GM12874 (cell line): Measurements from ENCODE around the gene PREX1.
A peak's percentile ranks its signal among the peaks of the same experiment; 100 is the strongest.

Experiments used
- TF ChIP-seq, protein P1 (sequence below): IDR thresholded peaks from 2 replicates; pipeline ENCODE4 v1.5.1; 2011; ENCODE audit warnings: low read depth, mild to moderate bottlenecking, control low read depth, low read length, moderate library complexity; ENCODE audit not compliant: insufficient read depth

Gene PREX1

DNA sequence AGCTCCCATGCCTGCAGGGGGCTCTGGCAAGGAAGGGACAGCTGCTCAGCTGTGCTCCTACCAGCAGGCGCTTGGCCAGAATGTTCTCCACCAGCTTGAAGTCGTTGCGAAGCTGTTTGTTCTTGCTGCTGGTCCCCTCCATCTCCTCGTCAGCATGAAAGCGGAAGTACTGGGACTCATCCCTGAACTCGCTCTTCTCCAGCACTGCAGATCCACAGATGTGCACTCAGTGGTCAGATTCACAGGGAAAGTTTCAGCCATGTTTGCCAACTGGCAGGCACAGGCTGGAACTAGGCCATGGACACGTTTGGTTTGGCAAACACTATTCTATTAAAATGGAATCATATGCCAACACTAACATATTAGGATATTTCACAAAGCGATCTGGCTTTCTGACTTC, 167.9 kb downstream of the PREX1 start:
- TF ChIP-seq, protein P1, sequence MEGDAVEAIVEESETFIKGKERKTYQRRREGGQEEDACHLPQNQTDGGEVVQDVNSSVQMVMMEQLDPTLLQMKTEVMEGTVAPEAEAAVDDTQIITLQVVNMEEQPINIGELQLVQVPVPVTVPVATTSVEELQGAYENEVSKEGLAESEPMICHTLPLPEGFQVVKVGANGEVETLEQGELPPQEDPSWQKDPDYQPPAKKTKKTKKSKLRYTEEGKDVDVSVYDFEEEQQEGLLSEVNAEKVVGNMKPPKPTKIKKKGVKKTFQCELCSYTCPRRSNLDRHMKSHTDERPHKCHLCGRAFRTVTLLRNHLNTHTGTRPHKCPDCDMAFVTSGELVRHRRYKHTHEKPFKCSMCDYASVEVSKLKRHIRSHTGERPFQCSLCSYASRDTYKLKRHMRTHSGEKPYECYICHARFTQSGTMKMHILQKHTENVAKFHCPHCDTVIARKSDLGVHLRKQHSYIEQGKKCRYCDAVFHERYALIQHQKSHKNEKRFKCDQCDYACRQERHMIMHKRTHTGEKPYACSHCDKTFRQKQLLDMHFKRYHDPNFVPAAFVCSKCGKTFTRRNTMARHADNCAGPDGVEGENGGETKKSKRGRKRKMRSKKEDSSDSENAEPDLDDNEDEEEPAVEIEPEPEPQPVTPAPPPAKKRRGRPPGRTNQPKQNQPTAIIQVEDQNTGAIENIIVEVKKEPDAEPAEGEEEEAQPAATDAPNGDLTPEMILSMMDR: no peak

DNA sequence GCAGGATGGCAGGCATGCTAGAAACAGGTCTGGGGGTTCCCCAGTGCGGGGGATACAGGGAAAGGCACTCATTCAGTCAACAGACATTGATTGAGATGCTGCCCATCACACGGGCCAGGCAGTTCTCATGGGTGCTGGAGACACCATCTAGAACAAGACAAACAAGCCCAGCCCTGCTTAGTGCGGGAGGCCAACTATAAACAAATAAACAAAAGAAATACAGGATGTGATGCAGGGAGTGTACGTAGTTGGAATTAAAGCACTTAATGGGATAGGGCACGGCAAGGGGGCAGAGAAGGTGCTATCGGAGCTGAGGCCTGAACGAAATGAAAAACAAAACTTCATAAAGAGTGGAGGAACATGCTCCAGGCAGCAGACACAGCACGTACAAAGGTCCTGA, 169.3 kb downstream of the PREX1 start:
- TF ChIP-seq, protein P1: no peak

DNA sequence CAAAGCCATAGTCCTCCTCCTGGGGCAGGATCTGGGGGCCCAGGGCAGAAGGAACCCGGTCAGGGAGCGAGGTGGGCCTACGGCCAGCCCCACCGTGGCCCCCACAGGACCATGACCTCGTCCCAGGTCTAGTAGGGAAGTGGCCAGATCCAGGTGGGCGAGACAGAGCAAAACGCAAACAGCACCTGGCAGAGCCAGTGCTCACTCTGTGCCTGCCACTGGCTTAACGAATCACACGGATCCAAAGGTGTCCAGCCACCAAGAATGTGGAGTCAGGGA, 169.7 kb downstream of the PREX1 start:
- TF ChIP-seq, protein P1: no peak

DNA sequence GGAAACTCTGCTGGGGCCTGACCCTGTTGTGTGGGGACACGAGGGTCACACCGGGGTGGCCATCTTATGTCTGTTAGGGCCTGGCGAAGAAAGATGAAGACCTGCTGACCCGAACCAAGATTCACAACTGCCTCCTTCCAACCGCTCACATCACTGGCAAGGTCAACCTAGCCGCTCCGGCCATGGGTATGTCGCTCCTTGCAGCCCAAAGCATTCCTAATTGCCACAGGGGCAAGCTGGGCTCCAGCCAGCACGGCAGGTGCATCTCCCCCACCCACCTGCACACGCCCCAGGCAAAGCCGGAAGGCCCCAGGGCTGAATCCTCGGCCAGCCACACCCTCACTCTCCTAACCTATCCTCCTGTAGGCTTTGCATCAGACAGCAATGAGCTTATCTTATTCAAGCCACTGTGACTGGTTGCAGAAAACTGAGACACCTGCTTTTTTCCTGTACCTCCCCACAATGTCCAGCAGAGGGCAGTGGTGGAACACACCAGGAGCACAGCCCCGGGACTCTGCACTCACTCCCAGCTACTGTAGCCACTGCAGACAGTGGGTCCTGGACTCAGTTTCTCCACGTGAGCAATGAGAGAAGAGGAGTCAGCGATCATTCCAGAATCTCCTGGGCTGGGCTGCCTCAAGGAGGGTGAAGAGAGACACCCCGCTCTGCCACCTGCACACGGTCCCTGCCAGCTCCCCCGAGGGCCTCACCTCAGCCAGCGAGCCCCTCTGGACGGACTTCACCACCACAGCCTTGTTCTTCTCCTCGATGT, 170.2 kb downstream of the PREX1 start:
- TF ChIP-seq, protein P1: peak; percentile 84

DNA sequence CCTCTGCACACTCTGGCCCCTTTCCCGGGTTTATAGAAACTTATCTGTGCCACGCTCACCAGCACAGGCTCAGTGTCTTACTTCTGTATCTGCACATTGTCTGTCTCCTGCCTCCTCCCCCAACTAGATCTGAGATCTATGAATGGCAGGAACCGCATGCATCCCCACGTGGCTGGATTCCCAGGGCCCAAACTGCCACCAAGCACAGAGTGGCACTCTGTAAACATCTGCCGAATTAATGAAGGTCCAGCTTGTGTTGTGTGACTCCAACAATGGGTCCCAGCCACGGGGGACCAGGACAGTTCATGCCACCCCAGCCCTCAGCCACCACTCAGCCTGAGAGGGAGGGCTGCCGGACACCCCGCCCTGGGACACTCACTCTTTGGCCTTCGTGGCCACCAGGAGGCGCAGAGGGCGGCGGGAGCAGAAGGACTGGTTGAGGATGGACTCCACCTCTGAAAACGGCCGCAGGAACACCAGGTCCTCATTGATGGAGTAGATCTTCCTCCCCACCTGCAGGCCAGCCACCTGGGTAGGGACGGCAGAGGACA, 171.1 kb downstream of the PREX1 start:
- TF ChIP-seq, protein P1: peak; percentile 25; the same call in 1 of the 2 replicates

DNA sequence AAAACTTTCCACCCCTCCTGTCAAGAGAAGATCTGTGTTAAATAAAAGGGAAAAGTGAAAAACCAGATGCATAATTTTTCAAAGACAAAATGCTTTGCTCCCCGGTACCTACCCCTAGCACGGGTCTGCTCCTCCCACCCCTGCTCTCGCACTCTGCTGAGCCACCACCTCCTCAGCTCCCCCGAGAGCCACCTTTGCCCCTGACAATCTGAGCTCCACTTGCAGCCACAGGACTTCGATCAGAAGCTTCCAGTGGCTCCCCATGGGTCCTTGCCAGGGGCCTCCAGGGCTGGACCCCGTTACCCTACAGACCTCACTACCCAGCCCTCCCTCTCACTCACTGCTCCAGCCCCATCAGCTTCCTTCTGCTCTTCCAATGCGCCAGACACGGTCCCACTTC, 171.7 kb downstream of the PREX1 start:
- TF ChIP-seq, protein P1: no peak

DNA sequence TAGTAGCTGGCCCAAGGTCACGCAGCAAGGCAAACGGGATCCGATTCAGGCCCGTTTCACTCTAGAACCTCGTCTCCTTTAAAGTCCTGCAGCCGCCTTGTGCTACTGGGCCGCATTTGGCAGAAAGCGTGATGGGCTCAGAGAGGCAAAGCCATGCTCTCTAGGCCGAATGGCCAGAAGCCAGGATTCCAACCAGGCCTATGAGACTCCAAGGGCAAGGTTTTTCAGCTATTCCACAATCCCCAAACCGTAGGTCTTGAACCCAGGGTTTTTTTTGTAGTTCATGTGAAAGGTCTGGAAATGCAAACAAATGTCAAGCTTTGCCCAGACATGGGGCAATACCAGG, 174.1 kb downstream of the PREX1 start:
- TF ChIP-seq, protein P1: no peak
